IPS DF 6.9 (cell line): ENCODE results near the gene C3orf85.

Source experiments
- DNase-seq: peaks from one replicate; pipeline ENCODE4 v3.0.0-alpha.2; 2013; ENCODE audit warnings: low read depth, low spot score
- H3K27ac ChIP-seq: one replicate; pipeline ENCODE4 v1.5.1; 2013; ENCODE audit warnings: low read length, control low read depth
- H3K27me3 ChIP-seq: 2 replicates; pipeline ENCODE4 v1.6.1; 2013; ENCODE audit warnings: mild to moderate bottlenecking, low read length; ENCODE audit not compliant: control insufficient read depth, insufficient read depth
- H3K36me3 ChIP-seq: 2 replicates; pipeline ENCODE4 v1.6.1; 2013; ENCODE audit warnings: low read length; ENCODE audit not compliant: control insufficient read depth, insufficient read depth
- H3K4me1 ChIP-seq: 2 replicates; pipeline ENCODE4 v1.6.1; 2013; ENCODE audit warnings: low read length; ENCODE audit not compliant: control insufficient read depth, insufficient read depth
- H3K4me3 ChIP-seq: 2 replicates; pipeline ENCODE4 v1.5.1; 2013; ENCODE audit warnings: mild to moderate bottlenecking, low read length
- H3K9me3 ChIP-seq: 2 replicates; pipeline ENCODE4 v1.6.1; 2013; ENCODE audit warnings: low read length, inconsistent platforms; ENCODE audit not compliant: control insufficient read depth, insufficient read depth
- WGBS: extraction: QIAGEN DNeasy Blood & Tissue Kit; methylation state at CpG from one replicate; pipeline ENCODE4 v1.1.7; 2013; ENCODE audit warnings: mixed read lengths, missing lambda C conversion rate; ENCODE audit not compliant: insufficient read length, insufficient coverage; 5-methylcytosine and 5-hydroxymethylcytosine counted together

Gene C3orf85

GRCh38 chr3:109149078-109149477, 12.6 kb downstream of the C3orf85 start:
- Histone ChIP-seq H3K27ac (no peak overlapping the region), H3K4me1 (no peaks in the 10 kb centered on the region), H3K36me3 (no peaks in the 10 kb centered on the region), H3K4me3 (no peak overlapping the region), H3K27me3 (no peaks in the 10 kb centered on the region), H3K9me3 (no peaks in the 10 kb centered on the region)
- no CpG with 5 or more reads among the region's 2 CpGs for WGBS
- no peak for DNase-seq

- no CpG with 5 or more reads among the region's 4 CpGs for WGBS
- no peak overlapping the region for H3K4me3 ChIP-seq
- H3K27me3 ChIP-seq, result no peaks in the 10 kb centered on the region
- DNase-seq, result no peak
- no peaks in the 10 kb centered on the region for H3K36me3 ChIP-seq
- H3K27ac ChIP-seq, result no peak overlapping the region
- no peaks in the 10 kb centered on the region for H3K9me3 ChIP-seq
- H3K4me1 ChIP-seq, result no peaks in the 10 kb centered on the region
These were observed 15.8 kb downstream of the C3orf85 start for GRCh38 chr3:109152320-109152719.

GRCh38 chr3:109154979-109155378, 18.5 kb downstream of the C3orf85 start:
- Histone ChIP-seq H3K4me3 (no peak overlapping the region), H3K36me3 (no peaks in the 10 kb centered on the region), H3K27ac (no peak overlapping the region), H3K9me3 (no peaks in the 10 kb centered on the region), H3K27me3 (no peaks in the 10 kb centered on the region), H3K4me1 (no peaks in the 10 kb centered on the region)
- DNase-seq, result no peak
- WGBS, result 100% methylated on average over 1 of the region's 2 CpGs

GRCh38 chr3:109155828-109156227, 19.3 kb downstream of the C3orf85 start:
- Histone ChIP-seq H3K4me3 (no peak overlapping the region), H3K4me1 (no peaks in the 10 kb centered on the region), H3K9me3 (no peaks in the 10 kb centered on the region), H3K36me3 (no peaks in the 10 kb centered on the region), H3K27ac (no peak overlapping the region), H3K27me3 (no peaks in the 10 kb centered on the region)
- WGBS, result no CpG with 5 or more reads among the region's 1 CpG
- DNase-seq, result no peak

- Histone ChIP-seq H3K36me3 (no peaks in the 10 kb centered on the region), H3K4me3 (no peak overlapping the region), H3K9me3 (no peaks in the 10 kb centered on the region), H3K27me3 (no peaks in the 10 kb centered on the region), H3K4me1 (no peaks in the 10 kb centered on the region), H3K27ac (no peak overlapping the region)
- no peak for DNase-seq
- no CpG with 5 or more reads among the region's 2 CpGs for WGBS
These were observed 25.1 kb downstream of the C3orf85 start for GRCh38 chr3:109161487-109162123.

- H3K36me3 ChIP-seq, result no peaks in the 10 kb centered on the region
- H3K27me3 ChIP-seq, result no peaks in the 10 kb centered on the region
- H3K9me3 ChIP-seq, result no peaks in the 10 kb centered on the region
- no peak overlapping the region for H3K4me3 ChIP-seq
- no peak for DNase-seq
- H3K4me1 ChIP-seq, result no peaks in the 10 kb centered on the region
- no CpG with 5 or more reads among the region's 4 CpGs for WGBS
- no peak overlapping the region for H3K27ac ChIP-seq
These were observed 29.4 kb downstream of the C3orf85 start for GRCh38 chr3:109165905-109166304.

- H3K36me3 ChIP-seq, result no peaks in the 10 kb centered on the region
- H3K27ac ChIP-seq, result no peak overlapping the region
- H3K9me3 ChIP-seq, result no peaks in the 10 kb centered on the region
- no peak for DNase-seq
- no peak overlapping the region for H3K4me3 ChIP-seq
- WGBS, result no CpG with 5 or more reads among the region's 3 CpGs
- H3K27me3 ChIP-seq, result no peaks in the 10 kb centered on the region
- no peaks in the 10 kb centered on the region for H3K4me1 ChIP-seq
These were observed 35.0 kb downstream of the C3orf85 start for GRCh38 chr3:109171479-109171878.

GRCh38 chr3:109175411-109175810, 38.9 kb downstream of the C3orf85 start:
- no peaks in the 10 kb centered on the region for H3K27me3 ChIP-seq
- DNase-seq, result no peak
- no peaks in the 10 kb centered on the region for H3K4me1 ChIP-seq
- no CpG with 5 or more reads among the region's 3 CpGs for WGBS
- no peaks in the 10 kb centered on the region for H3K36me3 ChIP-seq
- H3K9me3 ChIP-seq, result no peaks in the 10 kb centered on the region
- no peak overlapping the region for H3K4me3 ChIP-seq
- H3K27ac ChIP-seq, result no peak overlapping the region

GRCh38 chr3:109176726-109177125, 40.2 kb downstream of the C3orf85 start:
- Histone ChIP-seq H3K4me3 (no peak overlapping the region), H3K27ac (no peak overlapping the region), H3K36me3 (no peaks in the 10 kb centered on the region), H3K27me3 (no peaks in the 10 kb centered on the region), H3K4me1 (no peaks in the 10 kb centered on the region), H3K9me3 (no peaks in the 10 kb centered on the region)
- no CpG with 5 or more reads among the region's 4 CpGs for WGBS
- no peak for DNase-seq

GRCh38 chr3:109177908-109178307, 41.4 kb downstream of the C3orf85 start:
- no CpG with 5 or more reads among the region's 5 CpGs for WGBS
- Histone ChIP-seq H3K27me3 (no peaks in the 10 kb centered on the region), H3K4me1 (no peaks in the 10 kb centered on the region), H3K9me3 (no peaks in the 10 kb centered on the region), H3K27ac (no peak overlapping the region), H3K36me3 (no peaks in the 10 kb centered on the region), H3K4me3 (no peak overlapping the region)
- no peak for DNase-seq

GRCh38 chr3:109178708-109179107, 42.2 kb downstream of the C3orf85 start:
- Histone ChIP-seq H3K4me3 (no peak overlapping the region), H3K4me1 (no peaks in the 10 kb centered on the region), H3K27ac (no peak overlapping the region), H3K9me3 (no peaks in the 10 kb centered on the region), H3K36me3 (no peaks in the 10 kb centered on the region), H3K27me3 (no peaks in the 10 kb centered on the region)
- WGBS, result no CpG with 5 or more reads among the region's 1 CpG
- no peak for DNase-seq
